ENCODE results near the gene SP140L.
A peak's percentile ranks its signal among the peaks of the same experiment; 100 is the strongest.
"Not testable (repeated sequence)": the region's sequence is repeated elsewhere in the genome, so short reads cannot be mapped to it uniquely, and the experiment has no call there.

Gene SP140L

DNA sequence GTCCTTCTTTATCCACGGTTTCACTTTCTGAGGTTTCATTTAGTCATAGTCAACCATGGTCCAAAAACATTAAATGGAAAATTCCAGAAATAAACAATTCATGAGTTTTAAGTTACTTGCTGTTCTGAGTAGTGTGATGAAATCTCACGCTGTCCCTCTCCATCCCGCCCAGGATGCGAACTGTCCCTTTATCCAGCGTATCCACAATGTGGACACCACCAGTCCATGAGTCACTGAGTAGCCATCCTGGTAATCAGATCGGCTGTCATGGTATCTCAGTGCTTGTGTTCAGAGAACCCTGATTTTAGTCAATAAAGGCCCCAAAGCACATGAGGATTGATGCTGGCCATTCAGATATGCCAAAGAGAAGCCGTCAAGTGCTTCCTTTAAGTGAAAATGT lies 3.7 kb downstream of the SP140L start:
- TF ChIP-seq CTCF (IDR thresholded peaks at IDR 0.05; ENCODE audit: low read depth, low read length), result no peak

DNA sequence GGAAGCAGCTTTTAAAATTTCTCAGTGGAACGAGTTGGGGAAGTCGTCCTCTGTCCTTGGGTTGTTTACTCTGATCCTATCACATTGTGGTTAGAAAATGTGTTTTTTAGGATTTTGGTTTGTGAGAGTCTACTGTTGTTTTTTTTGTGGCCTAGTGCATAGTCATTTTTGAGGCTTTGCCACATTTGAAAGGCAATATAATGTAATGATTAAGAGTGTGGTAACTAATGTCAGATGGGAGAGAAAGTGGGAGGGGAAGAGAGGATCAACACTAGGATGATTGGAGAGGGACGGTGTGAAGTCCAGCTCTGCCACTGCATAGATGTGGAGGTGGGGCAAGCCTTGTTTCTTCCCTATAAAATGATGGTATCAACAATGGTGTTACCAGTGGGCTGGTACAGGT lies 8.5 kb downstream of the SP140L start:
- no peak overlapping the region for H3K4me3 ChIP-seq (replicated peaks in 1 of 2; ENCODE audit: low read depth in 2 of 2, low read length in 2 of 2)
- TF ChIP-seq CTCF (IDR thresholded peaks at IDR 0.05; ENCODE audit: low read depth, low read length), result no peak
- DNase-seq (ENCODE audit: low read depth in 2 of 2), result no peak

More for the DNA sequence above, 3.7 kb downstream of the SP140L start:
- peak overlapping the region in 1 of 2 donors; percentile 5 for H3K4me3 ChIP-seq (replicated peaks in 1 of 2; ENCODE audit: low read depth in 2 of 2, low read length in 2 of 2)
- DNase-seq (ENCODE audit: low read depth in 2 of 2), result peak; percentile 46 to 68

DNA sequence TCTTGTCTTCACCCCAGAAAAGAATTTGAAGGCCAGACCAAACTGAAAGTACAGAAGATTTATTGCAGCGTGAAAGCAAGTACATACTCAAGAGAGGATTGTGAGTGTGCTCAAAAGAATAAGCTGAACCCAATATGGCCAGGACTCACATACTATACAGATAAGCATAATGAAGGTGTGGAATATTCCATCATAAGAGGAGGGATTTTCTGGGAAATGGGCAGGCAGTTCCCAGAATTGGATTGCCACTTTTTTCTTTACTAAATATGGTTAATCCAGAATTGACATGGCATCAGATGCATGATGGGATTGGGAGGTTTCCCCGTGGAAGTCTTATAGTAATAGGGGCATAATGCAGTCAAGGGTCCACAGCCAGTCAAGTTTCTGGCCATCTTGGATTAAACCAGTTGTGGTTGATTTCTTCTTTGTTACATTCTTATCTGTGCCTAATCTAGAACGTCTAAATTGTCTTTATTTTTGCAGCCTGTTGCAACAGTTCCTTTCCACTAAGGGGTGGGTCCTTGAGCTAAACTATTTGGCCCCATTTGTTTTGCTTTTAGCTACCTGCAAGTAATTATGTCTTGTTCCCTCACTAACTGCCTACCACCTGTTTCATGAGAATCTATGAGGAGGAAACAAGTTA lies 9.0 kb downstream of the SP140L start:
- no peak for DNase-seq (ENCODE audit: low read depth in 2 of 2)
- no peak overlapping the region for H3K4me3 ChIP-seq (replicated peaks in 1 of 2; ENCODE audit: low read depth in 2 of 2, low read length in 2 of 2)
- TF ChIP-seq CTCF (IDR thresholded peaks at IDR 0.05; ENCODE audit: low read depth, low read length), result no peak

DNA sequence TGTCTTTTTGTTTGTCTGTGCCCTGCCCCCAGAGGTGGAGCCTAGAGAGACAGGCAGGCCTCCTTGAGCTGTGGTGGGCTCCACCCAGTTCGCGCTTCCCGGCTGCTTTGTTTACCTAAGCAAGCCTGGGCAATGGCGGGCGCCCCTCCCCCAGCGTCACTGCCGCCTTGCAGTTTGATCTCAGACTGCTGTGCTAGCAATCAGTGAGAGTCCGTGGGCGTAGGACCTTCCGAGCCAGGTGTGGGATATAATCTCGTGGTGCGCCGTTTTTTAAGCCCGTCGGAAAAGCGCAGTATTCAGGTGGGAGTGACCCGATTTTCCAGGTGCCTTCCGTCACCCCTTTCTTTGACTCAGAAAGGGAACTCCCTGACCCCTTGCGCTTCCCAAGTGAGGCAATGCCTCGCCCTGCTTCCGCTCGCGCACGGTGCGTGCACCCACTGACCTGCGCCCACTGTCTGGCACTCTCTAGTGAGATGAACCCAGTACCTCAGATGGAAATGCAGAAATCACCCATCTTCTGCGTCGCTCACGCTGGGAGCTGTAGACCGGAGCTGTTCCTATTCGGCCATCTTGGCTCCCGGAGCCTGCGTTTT lies 15.0 kb downstream of the SP140L start:
- H3K4me3 ChIP-seq (replicated peaks in 1 of 2; ENCODE audit: low read depth in 2 of 2, low read length in 2 of 2); DNase-seq (ENCODE audit: low read depth in 2 of 2): not testable (repeated sequence)

DNA sequence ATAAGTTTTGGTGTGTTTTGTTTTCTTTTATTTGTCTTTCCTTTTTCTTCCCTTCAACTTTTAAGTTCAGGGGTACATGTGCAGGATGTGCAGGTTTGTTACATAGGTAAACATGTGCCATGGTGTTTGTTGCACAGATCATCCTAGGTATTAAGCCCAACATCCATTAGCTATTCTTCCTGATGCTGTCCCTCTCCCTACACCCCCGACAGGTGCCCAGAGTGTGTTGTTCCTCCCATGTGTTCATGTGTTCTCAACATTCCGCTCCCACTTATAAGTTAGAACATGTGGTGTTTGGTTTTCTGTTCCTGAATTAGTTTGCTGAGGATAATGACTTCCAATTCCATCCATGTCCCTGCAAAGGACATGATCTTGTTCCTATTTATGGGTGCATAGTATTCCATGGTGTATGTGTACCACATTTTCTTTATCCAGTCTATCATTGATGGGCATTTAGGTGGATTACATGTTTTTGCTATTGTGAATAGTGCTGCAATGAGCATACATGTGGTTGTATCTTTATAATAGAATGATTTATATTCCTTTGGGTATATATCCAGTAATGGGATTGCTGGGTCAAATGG lies 16.1 kb downstream of the SP140L start:
- not testable (repeated sequence) for H3K4me3 ChIP-seq (replicated peaks in 1 of 2; ENCODE audit: low read depth in 2 of 2, low read length in 2 of 2); DNase-seq (ENCODE audit: low read depth in 2 of 2)

DNA sequence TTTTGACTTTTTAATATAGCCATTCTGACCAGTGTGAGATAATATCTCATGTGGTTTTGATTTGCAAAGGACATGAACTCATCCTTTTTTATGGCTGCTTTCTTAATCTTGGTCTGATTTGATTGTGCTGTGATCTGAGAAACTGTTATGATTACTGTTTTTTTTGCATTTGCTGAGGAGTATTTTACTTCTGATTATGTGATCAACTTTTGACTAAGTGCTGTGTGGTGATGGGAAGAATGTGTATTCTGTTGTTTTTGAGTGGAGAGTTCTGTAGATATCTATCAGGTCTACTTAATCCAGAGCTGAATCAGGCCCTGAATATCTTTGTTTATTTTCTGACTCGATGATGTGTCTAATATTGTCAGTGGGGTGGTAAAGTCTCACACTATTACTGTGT lies 16.8 kb downstream of the SP140L start:
- no peak overlapping the region for H3K4me3 ChIP-seq (replicated peaks in 1 of 2; ENCODE audit: low read depth in 2 of 2, low read length in 2 of 2)
- no peak for TF ChIP-seq CTCF (IDR thresholded peaks at IDR 0.05; ENCODE audit: low read depth, low read length)
- peak in 1 of 2 donors; percentile 22 for DNase-seq (ENCODE audit: low read depth in 2 of 2)

- H3K4me3 ChIP-seq (replicated peaks in 1 of 2; ENCODE audit: low read depth in 2 of 2, low read length in 2 of 2), result no peak overlapping the region
Measured at GRCh38 chr2:230346465-230346864, 19.5 kb downstream of the SP140L start.

More at GRCh38 chr2:230346465-230346864, 19.5 kb downstream of the SP140L start:
- no peak for TF ChIP-seq CTCF (IDR thresholded peaks at IDR 0.05; ENCODE audit: low read depth, low read length)
- no peak for DNase-seq (ENCODE audit: low read depth in 2 of 2)
